ENCODE measurements around the gene RHEB. TPM values are rescaled to one million over a fixed set of nuclear protein-coding genes. Genes with fewer than 3 reads are reported as not detected.

The RHEB gene
- total and polyA plus RNA-seq, 2 experiments from 2014 or later, result 101 to 239 TPM

- H3K27ac ChIP-seq (ENCODE audit: low read depth), result no peak overlapping the region
- H4K20me1 ChIP-seq (replicated peaks; ENCODE audit: insufficient read depth), result no peaks in the 10 kb centered on the region
- H3K4me1 ChIP-seq (ENCODE audit: insufficient read depth), result peaks cover 12% of the 10 kb centered on the region
- no peak overlapping the region for H3K4me3 Mint-ChIP-seq
- H3K79me2 ChIP-seq (replicated peaks; ENCODE audit: insufficient read depth), result no peaks in the 10 kb centered on the region
- no peak overlapping the region for H3K4me3 ChIP-seq
- DNase-seq (ENCODE audit: low spot score), result no peak
- no peak overlapping the region for H3K27ac Mint-ChIP-seq
- peaks cover 37% of the 10 kb centered on the region for H3K9me3 Mint-ChIP-seq
- peaks cover 7% of the 10 kb centered on the region for H3K27me3 Mint-ChIP-seq (ENCODE audit: insufficient read depth, low read depth, poor library complexity)
- TF ChIP-seq NANOG (IDR thresholded peaks at IDR 0.05; ENCODE audit: borderline replicate concordance), result no peak
- no peak for TF ChIP-seq POLR2AphosphoS5 (IDR thresholded peaks at IDR 0.05; ENCODE audit: low read depth)
- no peak for TF ChIP-seq CREB1 (CRISPR knock-in tag; IDR thresholded peaks at IDR 0.05; ENCODE audit: low read depth)
- no peak for TF ChIP-seq STAT1 (IDR thresholded peaks at IDR 0.05; ENCODE audit: unreplicated experiment)
- TF ChIP-seq REST (IDR thresholded peaks at IDR 0.05; ENCODE audit: unreplicated experiment), result no peak
- no peak for TF ChIP-seq EZH2 (IDR thresholded peaks at IDR 0.05; ENCODE audit: low read depth, unreplicated experiment)
- TF ChIP-seq ETS1 (IDR thresholded peaks at IDR 0.05), result no peak
- TF ChIP-seq ZNF114 (CRISPR knock-in tag; IDR thresholded peaks at IDR 0.05), result no peak
- no peak for TF ChIP-seq JUNB (IDR thresholded peaks at IDR 0.05; ENCODE audit: unreplicated experiment)
- no peak for TF ChIP-seq CTCF (conservative IDR thresholded peaks at IDR 0.05; ENCODE audit: low read depth in 2 of 2)
- TF ChIP-seq ZNF462 (CRISPR knock-in tag; IDR thresholded peaks at IDR 0.05), result no peak
- no peak for TF ChIP-seq ZNF331 (CRISPR knock-in tag; IDR thresholded peaks at IDR 0.05; ENCODE audit: low read depth)
- no peak for TF ChIP-seq EZH2phosphoT487 (IDR thresholded peaks at IDR 0.05; ENCODE audit: unreplicated experiment)
- peaks cover 13% of the 10 kb centered on the region for H3K4me1 Mint-ChIP-seq
- no peak overlapping the region for H3K4me2 ChIP-seq
- H3K27me3 ChIP-seq (ENCODE audit: insufficient read depth), result no peaks in the 10 kb centered on the region
- no peak for ATAC-seq
- H3K36me3 Mint-ChIP-seq (ENCODE audit: low read depth), result peaks cover 13% of the 10 kb centered on the region; the same call in 2 of the 3 replicates
- no peaks in the 10 kb centered on the region for H3F3A ChIP-seq (replicated peaks; ENCODE audit: low read depth)
- H3K36me3 ChIP-seq (ENCODE audit: insufficient read depth), result no peaks in the 10 kb centered on the region; the same call in 1 of the 2 replicates
- no peak overlapping the region for H2AFZ ChIP-seq
- no peaks in the 10 kb centered on the region for H3K9me2 ChIP-seq (ENCODE audit: insufficient read depth)
These were observed 95.8 kb downstream of the RHEB start for GRCh38 chr7:151423936-151424335.

Measured in GM23338 (cell line).